ENCODE data around the gene KRTAP2-4.
"Not testable (repeated sequence)": the region's sequence is repeated elsewhere in the genome, so short reads cannot be mapped to it uniquely, and the experiment has no call there.

KRTAP2-4 gene

DNA sequence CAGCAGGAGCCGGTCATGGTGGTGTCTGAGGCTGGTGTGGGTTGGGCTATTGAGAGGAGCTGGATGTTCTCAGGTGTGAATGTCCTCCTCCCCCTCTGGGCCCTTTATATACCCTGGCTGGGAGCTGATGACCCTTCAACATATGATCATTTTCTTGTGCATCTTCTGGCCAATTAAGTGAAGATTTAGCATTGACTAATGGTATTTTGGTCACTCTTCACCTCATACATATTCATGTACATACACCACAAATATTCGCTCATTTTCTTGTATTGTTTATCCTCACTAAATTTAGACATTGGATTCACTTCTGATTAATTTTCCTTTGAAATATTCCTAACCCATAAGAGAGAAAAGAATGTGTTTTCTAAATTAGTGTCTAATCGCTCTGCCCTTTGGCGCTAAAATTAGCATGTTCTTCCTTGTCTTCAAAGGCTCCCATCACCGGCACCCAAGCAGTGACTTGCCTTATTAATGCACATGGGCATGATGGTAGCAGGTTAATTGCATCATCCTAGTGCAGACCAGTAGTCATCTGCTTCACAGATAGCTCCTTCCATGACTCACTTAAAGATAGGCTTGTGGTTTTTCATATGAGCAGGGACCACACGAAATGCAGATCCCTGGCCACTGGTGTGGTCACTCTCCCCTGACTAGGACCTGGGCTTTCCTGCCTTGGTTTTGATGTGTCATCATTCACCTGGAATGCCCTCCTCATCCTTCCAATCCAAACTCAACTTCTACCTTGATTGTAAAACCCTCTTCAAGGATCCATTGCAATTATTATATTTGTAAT is at the start of gene KRTAP2-4:
Gene KRTAP2-4 (minus strand): TSS at position 51 of the 796 bp plus-strand sequence. CDS start 34 bp downstream, at position 17.
- DNase-seq (ENCODE audit: insufficient read length, low spot score) (peak; percentile 30), FAIRE-seq (peak; percentile 45)
- no peak for TF ChIP-seq POLR2A (IDR thresholded peaks at IDR 0.05; ENCODE audit: low read depth, low read length)

DNA sequence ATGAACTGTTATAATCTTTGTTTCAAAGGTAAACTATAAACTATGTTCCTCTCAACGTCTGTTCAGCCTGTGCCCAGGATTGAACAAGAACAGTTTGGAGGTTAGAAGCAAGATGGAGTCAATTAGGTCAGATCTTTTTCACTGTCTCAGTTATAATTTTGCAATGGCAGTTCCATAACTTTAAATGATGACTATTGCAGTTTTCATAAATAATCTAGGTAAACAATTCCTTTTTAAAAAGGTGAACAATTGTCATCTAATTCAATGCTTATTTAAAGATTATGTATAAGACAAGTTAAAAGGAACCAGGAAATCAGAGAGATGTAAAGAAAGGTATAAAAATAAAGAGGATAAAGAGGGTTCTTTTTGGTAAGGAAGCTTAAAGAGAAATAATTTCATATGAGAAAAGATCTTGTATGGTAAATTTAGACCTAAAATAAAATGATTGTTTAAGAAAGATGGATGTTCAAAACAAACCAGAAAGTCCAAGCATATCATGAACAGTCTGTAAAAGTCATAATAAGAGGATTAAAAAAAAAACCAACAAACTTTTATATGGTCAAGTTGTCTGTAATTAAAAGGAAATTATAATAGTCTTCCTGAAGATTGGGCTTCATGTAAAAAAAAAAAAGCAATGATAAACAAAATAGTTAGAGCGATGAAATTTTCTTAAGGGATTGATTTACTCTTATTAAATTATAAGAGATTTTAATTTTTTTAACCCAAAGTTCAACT is 45.6 kb upstream of the KRTAP2-4 start:
- TF ChIP-seq POLR2A (IDR thresholded peaks at IDR 0.05; ENCODE audit: low read depth, low read length), result no peak
- no peak for FAIRE-seq

DNA sequence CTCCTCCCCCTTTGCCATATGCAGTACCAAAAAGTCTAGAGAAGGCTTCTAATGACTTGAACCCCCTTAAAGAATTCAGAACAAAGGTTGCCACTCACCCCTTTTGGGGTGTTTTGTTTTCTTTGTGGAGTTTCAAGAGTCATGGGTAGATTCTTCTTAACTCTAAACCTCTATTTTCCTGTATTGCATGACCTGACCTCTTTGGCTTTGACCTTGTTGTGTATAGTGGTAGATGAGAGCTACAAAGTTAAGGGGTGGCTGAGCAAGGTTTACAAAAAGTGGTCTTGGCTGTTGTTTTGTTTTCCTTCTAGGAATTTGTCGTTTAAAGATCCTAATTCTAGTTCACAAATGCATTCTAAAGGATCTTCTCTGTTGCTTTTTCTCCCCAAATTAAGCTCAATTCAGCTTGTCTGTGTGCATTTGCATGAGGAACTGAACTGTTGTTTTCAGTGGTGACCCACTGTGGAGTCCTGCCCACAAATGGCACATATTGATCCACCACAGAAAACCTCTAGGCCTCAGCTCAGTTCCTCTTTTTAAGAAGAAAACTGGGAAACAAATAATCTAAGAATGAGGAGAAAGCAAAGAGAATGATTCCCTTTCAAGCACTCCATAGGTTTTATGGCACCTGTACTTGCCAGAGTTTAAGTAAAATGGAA is 43.2 kb upstream of the KRTAP2-4 start:
- not testable (repeated sequence) for FAIRE-seq; DNase-seq (ENCODE audit: insufficient read length, low spot score)

More for the DNA sequence above, 45.6 kb upstream of the KRTAP2-4 start:
- no peak for DNase-seq (ENCODE audit: insufficient read length, low spot score)

GRCh38 chr17:41107941-41108450 is 42.3 kb upstream of the KRTAP2-4 start:
- no peak for TF ChIP-seq POLR2A (IDR thresholded peaks at IDR 0.05; ENCODE audit: low read depth, low read length)
- FAIRE-seq (no peak), DNase-seq (ENCODE audit: insufficient read length, low spot score) (no peak)

DNA sequence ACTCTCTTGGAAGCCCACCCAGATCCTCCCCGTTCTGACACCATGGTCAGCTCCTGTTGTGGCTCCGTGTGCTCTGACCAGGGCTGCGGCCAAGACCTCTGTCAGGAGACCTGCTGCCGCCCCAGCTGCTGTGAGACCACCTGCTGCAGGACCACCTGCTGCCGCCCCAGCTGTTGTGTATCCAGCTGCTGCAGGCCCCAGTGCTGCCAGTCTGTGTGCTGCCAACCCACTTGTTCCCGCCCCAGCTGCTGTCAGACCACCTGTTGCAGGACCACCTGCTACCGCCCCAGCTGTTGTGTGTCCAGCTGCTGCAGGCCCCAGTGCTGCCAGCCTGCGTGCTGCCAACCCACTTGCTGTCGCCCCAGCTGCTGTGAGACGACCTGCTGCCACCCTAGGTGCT is 39.7 kb upstream of the KRTAP2-4 start, which contains the start of gene KRTAP4-9:
Gene KRTAP4-9 (plus strand): TSS at position 43 of the 400 bp plus-strand sequence. CDS start 0 bp downstream, at position 43.
- not testable (repeated sequence) for DNase-seq (ENCODE audit: insufficient read length, low spot score); FAIRE-seq

- peak; percentile 95 for FAIRE-seq
- DNase-seq (ENCODE audit: insufficient read length, low spot score), result not testable (repeated sequence)
Observed at GRCh38 chr17:41104386-41105038, 38.8 kb upstream of the KRTAP2-4 start.

DNA sequence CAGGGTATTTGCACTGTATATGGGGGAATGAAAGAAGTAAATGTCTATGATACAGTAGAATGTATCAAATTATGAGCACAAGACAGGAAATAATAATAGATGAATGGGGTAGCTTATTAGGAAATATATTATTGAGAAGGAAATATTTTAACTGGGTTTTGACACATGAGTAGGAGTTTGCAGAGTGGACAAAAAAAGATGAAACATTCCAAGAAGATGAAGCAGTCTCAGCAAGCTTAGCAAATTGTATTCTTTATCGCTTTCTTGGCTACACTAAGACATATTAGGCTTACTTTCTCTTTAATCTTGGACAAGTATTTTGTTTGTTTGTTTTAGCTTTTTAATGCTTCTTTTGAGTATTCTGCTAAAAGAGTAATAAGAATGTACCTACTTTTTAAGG is 38.2 kb upstream of the KRTAP2-4 start:
- TF ChIP-seq POLR2A (IDR thresholded peaks at IDR 0.05; ENCODE audit: low read depth, low read length), result no peak
- DNase-seq (ENCODE audit: insufficient read length, low spot score) (no peak), FAIRE-seq (no peak)

DNA sequence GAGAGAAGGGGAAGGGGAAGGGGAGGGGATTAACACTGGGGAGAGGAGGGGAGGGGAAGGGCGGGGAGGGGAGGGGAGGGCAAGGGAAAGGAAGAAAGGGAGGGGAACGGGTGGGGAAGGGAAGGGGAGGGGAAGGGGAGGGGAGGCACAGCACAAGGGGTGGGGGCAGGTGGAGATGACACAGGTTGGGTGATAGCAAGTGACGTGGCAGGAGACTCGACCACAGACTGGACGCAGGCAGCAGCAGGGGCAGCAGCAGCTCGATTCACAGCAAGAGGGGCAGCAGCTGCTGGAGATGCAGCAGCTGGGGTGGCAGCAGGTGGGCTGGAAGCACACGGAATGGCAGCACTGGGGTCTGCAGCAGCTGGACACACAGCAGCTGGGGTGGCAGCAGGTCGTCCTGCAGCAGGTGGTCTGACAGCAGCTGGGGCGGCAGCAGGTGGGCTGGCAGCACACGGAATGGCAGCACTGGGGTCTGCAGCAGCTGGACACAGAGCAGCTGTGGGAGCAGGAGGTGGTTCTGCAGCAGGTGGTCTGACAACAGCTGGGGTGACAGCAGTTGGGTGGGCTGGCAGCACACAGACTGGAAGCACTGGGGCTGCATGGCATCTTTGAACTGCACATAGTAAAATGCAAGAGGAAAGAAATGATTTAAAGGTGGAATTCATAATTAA is 36.0 kb upstream of the KRTAP2-4 start, which contains the start of gene KRTAP4-16:
Gene KRTAP4-16 (minus strand): TSS at position 624 of the 674 bp plus-strand sequence. CDS start 0 bp downstream, at position 624.
- FAIRE-seq, result no peak
- DNase-seq (ENCODE audit: insufficient read length, low spot score), result no peak
- TF ChIP-seq POLR2A (IDR thresholded peaks at IDR 0.05; ENCODE audit: low read depth, low read length), result no peak

GRCh38 chr17:41099682-41100480 is 34.2 kb upstream of the KRTAP2-4 start:
- DNase-seq (ENCODE audit: insufficient read length, low spot score) (peak; percentile 5), FAIRE-seq (peak; percentile 67)

- TF ChIP-seq POLR2A (IDR thresholded peaks at IDR 0.05; ENCODE audit: low read depth, low read length), result no peak
- FAIRE-seq (no peak), DNase-seq (ENCODE audit: insufficient read length, low spot score) (no peak)
Observed at GRCh38 chr17:41098481-41098880, 32.8 kb upstream of the KRTAP2-4 start.

DNA sequence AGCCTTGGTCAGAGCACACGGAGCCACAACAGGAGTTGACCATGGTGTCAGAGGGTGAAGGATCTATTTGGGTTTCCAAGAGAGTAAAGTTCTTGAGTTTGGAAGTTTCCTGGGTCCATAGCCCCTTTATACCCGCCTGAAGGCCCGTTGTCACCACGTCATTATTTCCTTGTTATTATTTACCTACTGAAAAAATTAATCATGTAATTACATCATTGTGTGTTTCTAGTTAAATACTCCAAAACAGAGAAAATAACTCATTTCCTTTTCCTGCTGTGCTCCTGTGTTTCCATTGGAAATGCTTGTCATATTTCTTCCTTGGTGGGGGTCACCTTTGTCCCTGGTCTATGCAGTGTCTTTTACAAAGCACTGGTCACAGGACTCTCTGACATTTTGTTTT is 32.4 kb upstream of the KRTAP2-4 start, which contains the start of gene KRTAP4-8:
Gene KRTAP4-8 (minus strand): TSS at position 101 of the 400 bp plus-strand sequence. CDS start 58 bp downstream, at position 43.
- no peak for FAIRE-seq
- no peak for TF ChIP-seq POLR2A (IDR thresholded peaks at IDR 0.05; ENCODE audit: low read depth, low read length)

GRCh38 chr17:41096055-41096454 is 30.4 kb upstream of the KRTAP2-4 start:
- FAIRE-seq (no peak), DNase-seq (ENCODE audit: insufficient read length, low spot score) (no peak)
- TF ChIP-seq POLR2A (IDR thresholded peaks at IDR 0.05; ENCODE audit: low read depth, low read length), result no peak

More for the DNA sequence above, 32.4 kb upstream of the KRTAP2-4 start, which contains the start of gene KRTAP4-8:
- no peak for DNase-seq (ENCODE audit: insufficient read length, low spot score)

GRCh38 chr17:41088760-41089352 is 23.2 kb upstream of the KRTAP2-4 start:
- not testable (repeated sequence) for FAIRE-seq; DNase-seq (ENCODE audit: insufficient read length, low spot score)

DNA sequence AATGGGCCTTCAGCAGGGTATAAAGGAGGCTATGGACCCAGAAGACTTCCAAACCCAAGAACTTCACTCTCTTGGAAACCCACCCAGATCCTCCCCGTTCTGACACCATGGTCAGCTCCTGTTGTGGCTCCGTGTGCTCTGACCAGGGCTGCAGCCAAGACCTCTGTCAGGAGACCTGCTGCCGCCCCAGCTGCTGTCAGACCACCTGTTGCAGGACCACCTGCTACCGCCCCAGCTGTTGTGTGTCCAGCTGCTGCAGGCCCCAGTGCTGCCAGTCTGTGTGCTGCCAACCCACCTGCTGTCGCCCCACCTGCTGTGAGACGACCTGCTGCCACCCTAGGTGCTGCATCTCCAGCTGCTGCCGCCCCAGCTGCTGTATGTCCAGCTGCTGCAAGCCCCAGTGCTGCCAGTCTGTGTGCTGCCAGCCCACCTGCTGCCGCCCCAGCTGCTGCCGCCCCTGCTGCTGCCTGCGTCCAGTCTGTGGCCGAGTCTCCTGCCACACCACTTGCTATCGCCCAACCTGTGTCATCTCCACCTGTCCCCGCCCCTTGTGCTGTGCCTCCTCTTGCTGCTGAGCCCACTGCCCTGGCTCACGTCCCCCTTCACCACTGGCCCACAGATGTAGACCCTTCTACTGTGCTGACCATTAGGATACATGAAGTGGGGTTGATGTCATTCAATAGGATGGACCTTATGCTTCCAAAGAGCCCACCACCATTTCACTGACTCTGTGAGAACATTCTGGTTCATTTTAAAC is 18.6 kb upstream of the KRTAP2-4 start, which contains the start of gene KRTAP4-7:
Gene KRTAP4-7 (plus strand): TSS at position 51 of the 757 bp plus-strand sequence. CDS start 57 bp downstream, at position 108.
- not testable (repeated sequence) for FAIRE-seq; DNase-seq (ENCODE audit: insufficient read length, low spot score)

- not testable (repeated sequence) for DNase-seq (ENCODE audit: insufficient read length, low spot score)
- FAIRE-seq, result peak; percentile 99
Observed at GRCh38 chr17:41083427-41083826, 17.7 kb upstream of the KRTAP2-4 start.
